H1 (cell line): Measurements from ENCODE around the gene UBE3B. TPM values are rescaled to one million over a fixed set of nuclear protein-coding genes. Genes with fewer than 3 reads are reported as not detected.
A peak's percentile ranks its signal among the peaks of the same experiment; 100 is the strongest.

ENCODE experiments used
- CTCF ChIA-PET: fragments of 300-600 bp; sonication (Branson Sonifier 250); formaldehyde crosslinking; loops from one replicate; lab custom pipeline; 2021; ENCODE audit not compliant: partially characterized antibody; lab: Charles Lee
- POLR2A ChIA-PET: fragments of 300-600 bp; sonication (Branson Sonifier 250); formaldehyde crosslinking; loops from one replicate; lab custom pipeline; 2021; ENCODE audit warnings: inconsistent platforms; ENCODE audit not compliant: partially characterized antibody; lab: Charles Lee
- DNase-seq, 2 experiments: peaks; one replicate each; pipeline versions ENCODE4 v3.0.0 to v3.0.0-alpha.2; 2010 to 2022; ENCODE audit warnings: low spot score in 2 of 2, low read depth in 1 of 2, mixed read lengths in 1 of 2
- FAIRE-seq: peaks from 2 replicates; lab custom pipeline; 2011; peaks lifted over from hg19 to GRCh38; lab: Jason Lieb, UNC
- H2AFZ ChIP-seq: 2 replicates; pipeline ENCODE4 v1.8.1; 2012; ENCODE audit warnings: low read length, inconsistent platforms
- H2AK5ac ChIP-seq: 2 replicates; pipeline ENCODE4 v1.6.1; 2013; ENCODE audit warnings: low read depth, low read length
- H2BK120ac ChIP-seq: replicated peaks from 2 replicates; pipeline ENCODE3; 2013; ENCODE audit warnings: low read depth, low read length, inconsistent platforms
- H2BK12ac ChIP-seq: 2 replicates; pipeline ENCODE4 v1.6.1; 2013; ENCODE audit warnings: low read depth, low read length
- H2BK15ac ChIP-seq: 2 replicates; pipeline ENCODE4 v1.6.1; 2013; ENCODE audit warnings: low read length
- H2BK20ac ChIP-seq: 2 replicates; pipeline ENCODE4 v1.6.1; 2013; ENCODE audit warnings: low read length
- H2BK5ac ChIP-seq: 2 replicates; pipeline ENCODE4 v1.6.1; 2013; ENCODE audit warnings: low read depth, low read length
- H3K14ac ChIP-seq: 2 replicates; pipeline ENCODE4 v1.6.1; 2013; ENCODE audit warnings: inconsistent platforms; ENCODE audit not compliant: insufficient read length
- H3K18ac ChIP-seq: 2 replicates; pipeline ENCODE4 v1.6.1; 2013; ENCODE audit warnings: low read length; ENCODE audit errors: extremely low read depth
- H3K23ac ChIP-seq: 2 replicates; pipeline ENCODE4 v1.6.1; 2013; ENCODE audit warnings: inconsistent platforms; ENCODE audit not compliant: insufficient read length
- H3K23me2 ChIP-seq: 2 replicates; pipeline ENCODE4 v1.6.1; 2013; ENCODE audit warnings: low read depth, low read length
- H3K27ac ChIP-seq: 2 replicates; pipeline ENCODE4 v1.6.1; 2011; ENCODE audit warnings: low read depth, low read length, inconsistent platforms
- H3K27me3 ChIP-seq, 4 experiments: replicated peaks in 1 of 4; 1 replicate in 1 of 4; 2 replicates in 3 of 4; pipeline versions ENCODE4 v1.6.1 to v1.8.1; 2011 to 2013; ENCODE audit warnings: low read length in 3 of 4, mild to moderate bottlenecking in 3 of 4, inconsistent platforms in 2 of 4, mixed read lengths in 2 of 4, moderate library complexity in 1 of 4; ENCODE audit not compliant: control insufficient read depth in 3 of 4, insufficient read depth in 3 of 4; ENCODE audit errors: extremely low read depth in 1 of 4
- H3K36me3 ChIP-seq, 4 experiments: 2 replicates each; pipeline versions ENCODE4 v1.6.1 to v1.8.1; 2011 to 2013; ENCODE audit warnings: mild to moderate bottlenecking in 4 of 4, low read length in 3 of 4, moderate library complexity in 2 of 4, control low read depth in 1 of 4, inconsistent platforms in 1 of 4; ENCODE audit not compliant: insufficient read depth in 4 of 4, control insufficient read depth in 2 of 4
- H3K4ac ChIP-seq: replicated peaks from 2 replicates; pipeline ENCODE3; 2013; ENCODE audit warnings: low read length, low read depth, mixed read lengths, inconsistent platforms; ENCODE audit not compliant: insufficient read length
- H3K4me1 ChIP-seq, 4 experiments: replicated peaks in 1 of 4; 1 replicate in 1 of 4; 2 replicates in 3 of 4; pipeline versions ENCODE4 v1.6.1 to v1.8.1; 2011 to 2013; ENCODE audit warnings: low read length in 3 of 4, inconsistent platforms in 2 of 4, mixed read lengths in 1 of 4; ENCODE audit not compliant: insufficient read depth in 4 of 4, control insufficient read depth in 3 of 4
- H3K4me2 ChIP-seq, 2 experiments: 2 replicates each; pipeline versions ENCODE4 v1.6.1 to v1.8.1; 2011 to 2013; ENCODE audit warnings: low read depth in 2 of 2, low read length in 2 of 2, control low read depth in 1 of 2, inconsistent platforms in 1 of 2, mild to moderate bottlenecking in 1 of 2; ENCODE audit not compliant: insufficient read depth in 1 of 2
- H3K4me3 ChIP-seq, 4 experiments: fragments of 200-600, 300-600 bp in 1 of 4; sonication (generic), shearing (Covaris generic), sonication (Bioruptor Twin) in 1 of 4; 2 replicates each; pipeline versions ENCODE4 v1.5.1 to v1.8.1; 2011 to 2016; ENCODE audit warnings: low read length in 4 of 4, low read depth in 3 of 4, control low read depth in 2 of 4, inconsistent platforms in 2 of 4, mild to moderate bottlenecking in 2 of 4, mixed read lengths in 1 of 4, moderate library complexity in 1 of 4; ENCODE audit not compliant: insufficient read depth in 2 of 4; ENCODE audit errors: extremely low read depth in 1 of 4
- H3K56ac ChIP-seq: replicated peaks from 2 replicates; pipeline ENCODE3; 2013; ENCODE audit warnings: low read depth, mild to moderate bottlenecking, mixed read lengths, low read length, inconsistent platforms; ENCODE audit not compliant: insufficient read length
- H3K79me1 ChIP-seq: 2 replicates; pipeline ENCODE4 v1.6.1; 2013; ENCODE audit warnings: low read depth, low read length, control low read depth
- H3K79me2 ChIP-seq, 2 experiments: 2 replicates each; pipeline versions ENCODE4 v1.6.1 to v1.8.1; 2012 to 2013; ENCODE audit warnings: low read length in 2 of 2, mild to moderate bottlenecking in 2 of 2, inconsistent platforms in 1 of 2; ENCODE audit not compliant: insufficient read depth in 2 of 2, control insufficient read depth in 1 of 2
- H3K9ac ChIP-seq, 4 experiments: replicated peaks in 1 of 4; 1 replicate in 1 of 4; 2 replicates in 3 of 4; pipeline versions ENCODE4 v1.6.1 to v1.8.1; 2011 to 2013; ENCODE audit warnings: low read depth in 3 of 4, low read length in 3 of 4, control low read depth in 2 of 4, mild to moderate bottlenecking in 2 of 4, moderate library complexity in 2 of 4, inconsistent platforms in 1 of 4; ENCODE audit errors: extremely low read depth in 1 of 4
- H3K9me3 ChIP-seq, 2 experiments: 2 replicates each; pipeline versions ENCODE4 v1.6.1 to v1.8.1; 2012 to 2013; ENCODE audit warnings: mild to moderate bottlenecking in 2 of 2, moderate library complexity in 2 of 2, control low read depth in 1 of 2, inconsistent platforms in 1 of 2, low read depth in 1 of 2, low read length in 1 of 2, mixed read lengths in 1 of 2; ENCODE audit not compliant: insufficient read depth in 2 of 2
- H4K20me1 ChIP-seq, 2 experiments: replicated peaks in 1 of 2; 2 replicates each; pipeline versions ENCODE3 to v1.8.1; 2011 to 2013; ENCODE audit warnings: inconsistent platforms in 2 of 2, low read length in 2 of 2, mild to moderate bottlenecking in 1 of 2; ENCODE audit not compliant: insufficient read depth in 2 of 2, control insufficient read depth in 1 of 2
- H4K5ac ChIP-seq: 2 replicates; pipeline ENCODE4 v1.6.1; 2013; ENCODE audit warnings: low read length, low read depth, mixed read lengths, inconsistent platforms; ENCODE audit not compliant: insufficient read length
- H4K8ac ChIP-seq: 2 replicates; pipeline ENCODE4 v1.8.0; 2013; ENCODE audit warnings: mild to moderate bottlenecking, moderate library complexity, low read length, inconsistent platforms; ENCODE audit not compliant: insufficient read depth; ENCODE audit errors: extremely low read depth
- H4K91ac ChIP-seq: replicated peaks from 2 replicates; pipeline ENCODE3; 2013; ENCODE audit warnings: low read length, mixed read lengths, inconsistent platforms; ENCODE audit not compliant: insufficient read length
- CBX8 ChIP-seq: fragments of 300-800, 300-1000 bp; sonication (generic); IDR thresholded peaks from 2 replicates; pipeline ENCODE4 v1.7.1; 2016; ENCODE audit warnings: low read depth, low read length, borderline replicate concordance
- CHD2 ChIP-seq: IDR thresholded peaks from 2 replicates; pipeline ENCODE4 v1.6.1; 2012; ENCODE audit warnings: low read length, improper control_type of control experiment
- CREB1 ChIP-seq: IDR thresholded peaks from 2 replicates; pipeline ENCODE4 v1.6.1; 2012; ENCODE audit warnings: inconsistent platforms
- KDM1A ChIP-seq: fragments of 200-600, 300-600 bp; sonication (generic); IDR thresholded peaks from 2 replicates; pipeline ENCODE4 v1.7.1; 2016; ENCODE audit warnings: mild to moderate bottlenecking, low read length, borderline replicate concordance
- POU5F1 ChIP-seq: IDR thresholded peaks from 2 replicates; pipeline ENCODE4 v1.6.1; 2011; ENCODE audit warnings: low read depth, mild to moderate bottlenecking, low read length, moderate library complexity
- RBBP5 ChIP-seq: IDR thresholded peaks from 2 replicates; pipeline ENCODE4 v1.7.1; 2012; ENCODE audit warnings: low read depth, mild to moderate bottlenecking, inconsistent platforms, low read length, moderate library complexity, borderline replicate concordance
- SP4 ChIP-seq: IDR thresholded peaks from 2 replicates; pipeline ENCODE4 v1.6.1; 2012; ENCODE audit warnings: low read length, inconsistent platforms
- WGBS, 2 experiments: shearing (Covaris generic) in 1 of 2; methylation state at CpG; one replicate each; pipeline versions ENCODE4 v1.1.6 to v1.1.7; 2013 to 2015; ENCODE audit warnings: low lambda C conversion rate in 2 of 2, mixed read lengths in 2 of 2, inconsistent platforms in 1 of 2, low coverage in 1 of 2, missing lambda C conversion rate in 1 of 2; ENCODE audit not compliant: insufficient replicate concordance in 2 of 2, insufficient coverage in 1 of 2, insufficient read length in 1 of 2; ENCODE audit errors: extremely low coverage in 1 of 2, missing lambda C conversion rate in 1 of 2; 5-methylcytosine and 5-hydroxymethylcytosine counted together
- polyA plus RNA-seq, 7 experiments: library from polyadenylated mRNA; depleted of rRNA in 3 of 7; stranded (reverse) in 5 of 7; unstranded in 2 of 7; fragments of >200 nt in 5 of 7; fragments of 200-250 nt in 2 of 7; gene quantifications; 1 replicate in 5 of 7; 2 replicates in 1 of 7; 4 replicates in 1 of 7; pipeline versions ENCODE4 v1.2.1 to v1.2.3, GENCODE V29; 2011 to 2013; ENCODE audit warnings: missing spikeins in 2 of 7, mixed read lengths in 2 of 7
- total RNA-seq: library from RNA; stranded (reverse); fragmentation: NEBNext Ultra II Directional; extraction: Animal tissue kit (Norgen Biotek cat#: 25700); gene quantifications from 2 replicates; pipeline ENCODE4 v1.2.1, GENCODE V29; 2021

Gene UBE3B
- total and polyA plus RNA-seq, 2 of the 8 experiments (the other 6 are each of a cell fraction or from before 2014, with no cell fraction given): 14.0 to 21.1 TPM

GRCh38 chr12:109467978-109468676 is 9.3 kb upstream of the UBE3B start:
- no peak overlapping the region for H3K23ac ChIP-seq
- H2BK15ac ChIP-seq: no peak overlapping the region
- no peaks in the 10 kb centered on the region for H3K9me3 ChIP-seq
- H3K27me3 ChIP-seq: no peaks in the 10 kb centered on the region
- H2BK20ac ChIP-seq: no peak overlapping the region
- ChIA-PET CTCF (interaction anchor here (1.1 to 19.5 kb wide), 3 partner anchors 8 to 50 kb away, joined by 4 to 245 read pairs (median 5); no protein-coding TSS in a partner anchor), POLR2A (interaction anchor here (0.6 to 2.4 kb wide), 3 partner anchors 10 to 15 kb away, joined by 3 to 8 read pairs (median 4); partner anchors contain the start of gene UBE3B)
- peaks cover 7 to 27% of the 10 kb centered on the region in 2 experiments for H4K20me1 ChIP-seq
- no peak overlapping the region for H2AK5ac ChIP-seq
- H3K14ac ChIP-seq: no peak overlapping the region
- DNase-seq (no peak), FAIRE-seq (no peak)
- H2BK120ac ChIP-seq: no peak overlapping the region
- peaks cover 8 to 18% (median 11%) of the 10 kb centered on the region in 4 experiments for H3K4me1 ChIP-seq
- 80% methylated on average over 7 of the region's 8 CpGs; no CpG with 5 or more reads in 1 of the 2 experiments for WGBS, 2 experiments
- no peak overlapping the region for H4K91ac ChIP-seq
- peaks cover 20 to 96% of the 10 kb centered on the region in 2 experiments for H3K79me2 ChIP-seq
- peak overlapping the region in 1 of 2 experiments; percentile 29; a peak in 1 of 4 replicates for H3K4me2 ChIP-seq
- peaks cover 28% of the 10 kb centered on the region; the same call in 1 of the 2 replicates for H3K79me1 ChIP-seq
- no peak overlapping the region for H3K4me3 ChIP-seq
- no peak overlapping the region for H3K56ac ChIP-seq
- no peak overlapping the region for H4K8ac ChIP-seq
- no peak for TF ChIP-seq RBBP5
- TF ChIP-seq KDM1A: no peak
- TF ChIP-seq POU5F1: no peak
- no peak for TF ChIP-seq SP4
- TF ChIP-seq CBX8: no peak
- no peak for TF ChIP-seq CHD2
- TF ChIP-seq CREB1: no peak
- no peak overlapping the region for H2BK12ac ChIP-seq
- H2AFZ ChIP-seq: no peak overlapping the region
- no peak overlapping the region for H3K4ac ChIP-seq
- peaks cover 4 to 24% (median 11%) of the 10 kb centered on the region in 4 experiments; a peak in 7 of 8 replicates for H3K36me3 ChIP-seq
- H3K23me2 ChIP-seq: no peaks in the 10 kb centered on the region
- H2BK5ac ChIP-seq: no peak overlapping the region
- H3K27ac ChIP-seq: 0 out of 2 replicates have a peak overlapping the region, but pooled peaks have one; percentile 12
- no peak overlapping the region for H4K5ac ChIP-seq
- no peak overlapping the region for H3K18ac ChIP-seq
- no peak overlapping the region for H3K9ac ChIP-seq
